ENCODE results near the gene GNPAT. TPM values are rescaled to one million over a fixed set of nuclear protein-coding genes. Genes with fewer than 3 reads are reported as not detected.
"Not testable (repeated sequence)": the region's sequence is repeated elsewhere in the genome, so short reads cannot be mapped to it uniquely, and the experiment has no call there.

The GNPAT gene
- total RNA-seq, 1 donor from 2014 or later = 32.5 TPM

GRCh38 chr1:231210126-231210525, 30.9 kb upstream of the GNPAT start:
- Mint-ChIP-seq H3K27me3 (ENCODE audit: low read depth, unreplicated experiment) (peaks cover 44% of the 10 kb centered on the region), H3K27ac (ENCODE audit: unreplicated experiment) (no peak overlapping the region), H3K9me3 (ENCODE audit: unreplicated experiment) (no peaks in the 10 kb centered on the region)

GRCh38 chr1:231211005-231211857, 29.8 kb upstream of the GNPAT start:
- H3K27me3 Mint-ChIP-seq (ENCODE audit: low read depth, unreplicated experiment) = peaks cover 50% of the 10 kb centered on the region
- no peak overlapping the region for H3K27ac ChIP-seq (ENCODE audit: low read depth, low read length)
- H3K4me1 ChIP-seq (ENCODE audit: insufficient read depth, low read length) = no peaks in the 10 kb centered on the region
- H3K27ac Mint-ChIP-seq (ENCODE audit: unreplicated experiment) = no peak overlapping the region
- H3K9me3 ChIP-seq (ENCODE audit: insufficient read depth, low read depth, low read length) = no peaks in the 10 kb centered on the region
- H3K27me3 ChIP-seq (ENCODE audit: insufficient read depth, low read length) = peaks cover 16% of the 10 kb centered on the region
- no peaks in the 10 kb centered on the region for H3K79me2 ChIP-seq (ENCODE audit: insufficient read depth, low read length)
- peak overlapping the region; percentile 94 for H3K4me2 ChIP-seq (ENCODE audit: low read length)
- peak overlapping the region; percentile 51 for H3K4me3 ChIP-seq (ENCODE audit: insufficient read depth, low read depth, low read length)
- H3K4me1 Mint-ChIP-seq (ENCODE audit: low read depth, unreplicated experiment) = no peaks in the 10 kb centered on the region
- peak; percentile 89 for TF ChIP-seq CTCF (IDR thresholded peaks at IDR 0.05; ENCODE audit: insufficient read depth, low read depth, low read length)
- no peak for TF ChIP-seq EZH2 (IDR thresholded peaks at IDR 0.05; ENCODE audit: insufficient read depth, low read length)
- H3K4me3 Mint-ChIP-seq (ENCODE audit: unreplicated experiment) = peak overlapping the region; percentile 86
- FAIRE-seq (no peak), DNase-seq (ENCODE audit: low read depth) (no peak)
- H3K9me3 Mint-ChIP-seq (ENCODE audit: unreplicated experiment) = no peaks in the 10 kb centered on the region
- no peak overlapping the region for H3K9ac ChIP-seq (ENCODE audit: low read length)
- peak overlapping the region; percentile 67 for H2AFZ ChIP-seq (ENCODE audit: low read depth, low read length)
- no peaks in the 10 kb centered on the region for H3K36me3 ChIP-seq (ENCODE audit: insufficient read depth, low read length)
- peaks cover 3% of the 10 kb centered on the region for H3K36me3 Mint-ChIP-seq (ENCODE audit: low read depth, unreplicated experiment)
- no peaks in the 10 kb centered on the region for H4K20me1 ChIP-seq (ENCODE audit: insufficient read depth, low read length)

More at GRCh38 chr1:231210126-231210525, 30.9 kb upstream of the GNPAT start:
- H3K4me3 ChIP-seq (ENCODE audit: insufficient read depth, low read depth, low read length) = no peak overlapping the region
- H4K20me1 ChIP-seq (ENCODE audit: insufficient read depth, low read length) = no peaks in the 10 kb centered on the region
- H3K36me3 ChIP-seq (ENCODE audit: insufficient read depth, low read length) = no peaks in the 10 kb centered on the region
- no peaks in the 10 kb centered on the region for H3K4me1 ChIP-seq (ENCODE audit: insufficient read depth, low read length)
- FAIRE-seq = no peak
- no peak for DNase-seq (ENCODE audit: low read depth)
- H3K4me2 ChIP-seq (ENCODE audit: low read length) = no peak overlapping the region
- Mint-ChIP-seq H3K36me3 (ENCODE audit: low read depth, unreplicated experiment) (peaks cover 3% of the 10 kb centered on the region), H3K4me3 (ENCODE audit: unreplicated experiment) (no peak overlapping the region), H3K4me1 (ENCODE audit: low read depth, unreplicated experiment) (no peaks in the 10 kb centered on the region)
- H3K9me3 ChIP-seq (ENCODE audit: insufficient read depth, low read depth, low read length) = no peaks in the 10 kb centered on the region
- H2AFZ ChIP-seq (ENCODE audit: low read depth, low read length) = no peak overlapping the region
- H3K9ac ChIP-seq (ENCODE audit: low read length) = no peak overlapping the region
- no peaks in the 10 kb centered on the region for H3K79me2 ChIP-seq (ENCODE audit: insufficient read depth, low read length)
- H3K27ac ChIP-seq (ENCODE audit: low read depth, low read length) = no peak overlapping the region
- TF ChIP-seq CTCF (IDR thresholded peaks at IDR 0.05; ENCODE audit: insufficient read depth, low read depth, low read length) (no peak), EZH2 (IDR thresholded peaks at IDR 0.05; ENCODE audit: insufficient read depth, low read length) (no peak)
- peaks cover 7% of the 10 kb centered on the region for H3K27me3 ChIP-seq (ENCODE audit: insufficient read depth, low read length)

- not testable (repeated sequence) for DNase-seq (ENCODE audit: low read depth); FAIRE-seq; H3K4me1 Mint-ChIP-seq (ENCODE audit: low read depth, unreplicated experiment); H2AFZ ChIP-seq (ENCODE audit: low read depth, low read length); H3K9me3 ChIP-seq (ENCODE audit: insufficient read depth, low read depth, low read length); H3K36me3 Mint-ChIP-seq (ENCODE audit: low read depth, unreplicated experiment); H3K79me2 ChIP-seq (ENCODE audit: insufficient read depth, low read length); H3K27ac ChIP-seq (ENCODE audit: low read depth, low read length); H3K4me1 ChIP-seq (ENCODE audit: insufficient read depth, low read length); H3K4me3 ChIP-seq (ENCODE audit: insufficient read depth, low read depth, low read length); H3K9ac ChIP-seq (ENCODE audit: low read length); H3K36me3 ChIP-seq (ENCODE audit: insufficient read depth, low read length); H3K4me2 ChIP-seq (ENCODE audit: low read length); H4K20me1 ChIP-seq (ENCODE audit: insufficient read depth, low read length); H3K27ac Mint-ChIP-seq (ENCODE audit: unreplicated experiment); H3K9me3 Mint-ChIP-seq (ENCODE audit: unreplicated experiment); H3K4me3 Mint-ChIP-seq (ENCODE audit: unreplicated experiment)
- H3K27me3 Mint-ChIP-seq (ENCODE audit: low read depth, unreplicated experiment) = peaks cover 52% of the 10 kb centered on the region
- H3K27me3 ChIP-seq (ENCODE audit: insufficient read depth, low read length) = peaks cover 21% of the 10 kb centered on the region
These were observed 28.7 kb upstream of the GNPAT start for GRCh38 chr1:231212301-231212700.
